HG03066 (cell line): ENCODE data around the gene SLC17A7.

ENCODE experiments used
- ATAC-seq: cut with Tn5 transposase; IDR thresholded peaks from one replicate; pipeline ENCODE4 v1.9.1; 2021; ENCODE audit warnings: low read depth; ENCODE audit not compliant: unreplicated experiment

SLC17A7 gene

DNA sequence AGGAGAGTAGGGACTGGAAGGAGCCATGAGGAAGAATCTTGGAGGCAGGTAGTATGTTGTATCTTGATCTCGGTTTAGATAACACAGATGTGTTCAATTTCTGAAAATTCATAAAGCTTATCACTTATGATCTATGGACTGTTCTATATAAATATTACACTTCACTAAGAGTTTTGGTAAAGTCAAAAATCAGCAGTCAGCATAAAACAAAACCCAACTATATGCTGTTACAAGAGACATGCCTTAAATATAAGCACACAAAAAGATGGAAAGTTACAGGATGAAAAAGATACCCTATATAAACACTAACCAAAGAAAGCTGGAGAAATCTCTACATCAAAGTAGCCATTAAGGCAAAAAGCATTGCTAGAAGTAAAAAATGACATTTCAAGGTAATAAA, 57.7 kb downstream of the SLC17A7 start:
- ATAC-seq: no peak

DNA sequence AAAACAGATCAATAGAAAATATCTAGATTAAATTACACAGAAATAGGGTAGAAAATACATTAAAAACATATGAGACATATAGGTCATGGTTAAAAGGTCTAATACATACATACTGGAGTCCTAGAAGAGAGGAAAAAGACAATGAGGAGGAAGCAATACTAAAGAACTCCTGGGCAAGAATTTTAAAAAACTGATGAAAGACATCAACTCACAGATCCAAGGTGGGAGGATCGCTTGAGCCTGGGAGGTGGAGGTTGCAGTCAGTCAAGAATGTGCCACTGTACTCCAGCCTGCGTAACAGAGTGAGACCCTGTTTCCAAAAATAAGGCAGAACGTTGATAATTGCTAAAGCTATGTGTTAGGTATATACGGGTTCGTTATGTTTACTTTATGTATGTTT, 58.7 kb downstream of the SLC17A7 start:
- no peak for ATAC-seq

DNA sequence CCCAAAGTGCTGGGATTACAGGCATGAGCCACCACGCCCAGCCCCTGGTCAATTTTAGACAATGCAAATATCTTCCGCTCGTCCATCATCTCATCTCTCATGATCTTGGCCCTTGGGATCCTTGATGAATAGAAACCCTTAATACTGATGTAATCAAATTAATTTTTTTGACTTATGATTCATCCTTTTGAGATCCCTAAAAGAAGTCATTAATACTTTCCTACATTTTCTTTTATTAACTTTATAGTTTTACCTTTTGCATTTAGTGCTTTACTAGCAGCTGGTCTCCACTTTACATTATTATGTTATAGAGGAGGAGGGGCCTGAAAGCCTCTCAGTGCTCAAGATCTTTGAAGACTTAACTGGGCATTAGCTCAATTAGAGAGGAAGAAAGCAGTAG, 60.9 kb downstream of the SLC17A7 start:
- no peak for ATAC-seq
